Colon (tissue), 2 donors: ENCODE data around the gene LRRN2.

ENCODE experiments used
- FAIRE-seq: peaks from 2 replicates; lab custom pipeline; 2012; peaks lifted over from hg19 to GRCh38; lab: Jason Lieb, UNC
- donor health status: control.
- donor health status: control.

Gene LRRN2

GRCh38 chr1:204662530-204662929 is 23.0 kb downstream of the LRRN2 start:
- no peak for FAIRE-seq

- no peak for FAIRE-seq
Measured at GRCh38 chr1:204660509-204660908, 25.0 kb downstream of the LRRN2 start.

GRCh38 chr1:204659056-204659455 is 26.5 kb downstream of the LRRN2 start:
- no peak for FAIRE-seq

DNA sequence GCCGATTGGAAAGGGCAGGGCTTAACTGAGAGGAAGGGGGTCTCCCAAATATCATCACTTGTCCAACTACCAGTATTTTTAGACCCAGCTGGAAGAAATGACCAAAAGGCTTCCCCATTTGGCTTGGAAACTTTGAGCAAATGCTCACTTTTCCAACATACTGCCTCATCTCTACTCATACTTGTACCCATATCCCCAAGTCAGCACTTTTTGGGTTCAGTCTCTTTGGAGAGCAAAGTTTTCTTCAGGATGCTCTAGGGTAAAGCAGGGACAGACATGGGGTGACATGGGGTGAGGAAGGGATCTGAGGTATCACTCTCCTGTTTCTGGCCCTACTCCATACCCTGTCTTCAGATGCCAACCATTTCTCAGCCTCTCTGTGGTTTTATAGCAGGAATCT is 27.2 kb downstream of the LRRN2 start:
- no peak for FAIRE-seq

GRCh38 chr1:204653590-204654340 is 31.8 kb downstream of the LRRN2 start:
- no peak for FAIRE-seq

- no peak for FAIRE-seq
Measured at GRCh38 chr1:204652497-204652896, 33.0 kb downstream of the LRRN2 start.

- no peak for FAIRE-seq
Measured at GRCh38 chr1:204651843-204652421, 33.6 kb downstream of the LRRN2 start.

DNA sequence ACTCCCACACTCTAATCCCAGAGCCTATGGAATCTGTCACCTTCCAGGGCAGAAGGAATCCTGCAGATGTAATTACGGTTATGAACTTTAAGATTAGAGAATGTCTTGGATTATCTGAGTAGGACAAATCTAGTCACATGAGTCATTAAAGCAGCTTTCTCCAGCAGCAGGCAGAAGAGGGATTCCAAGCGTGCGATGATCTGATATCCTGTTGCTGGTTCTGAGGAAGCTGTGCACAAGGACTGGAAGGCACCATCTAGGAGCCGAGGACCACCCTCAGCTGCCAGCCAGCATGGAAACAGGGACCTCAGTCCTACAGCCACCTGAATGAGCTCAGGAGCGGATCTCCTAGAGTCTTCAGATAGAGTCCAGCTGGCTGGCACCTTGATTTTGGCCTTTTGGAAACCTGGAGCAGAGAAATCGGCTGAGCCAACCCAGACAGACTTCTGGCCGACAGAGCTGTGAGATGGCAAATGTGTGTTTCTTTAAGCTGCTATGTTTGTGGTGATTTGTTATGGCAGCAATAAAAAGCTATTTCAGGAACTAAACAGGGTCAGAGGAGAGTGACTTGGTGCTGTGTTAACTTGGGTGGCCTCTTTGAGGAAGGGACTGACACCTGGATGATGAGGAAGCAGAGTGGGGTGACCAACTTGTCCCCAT is 34.5 kb downstream of the LRRN2 start:
- FAIRE-seq = no peak

- no peak for FAIRE-seq
Measured at GRCh38 chr1:204649721-204650521, 35.6 kb downstream of the LRRN2 start.

- FAIRE-seq = no peak
Measured at GRCh38 chr1:204648576-204648975, 37.0 kb downstream of the LRRN2 start.

GRCh38 chr1:204647805-204648153 is 37.8 kb downstream of the LRRN2 start:
- no peak for FAIRE-seq

- no peak for FAIRE-seq
Measured at GRCh38 chr1:204647114-204647804, 38.3 kb downstream of the LRRN2 start.

GRCh38 chr1:204645666-204646065 is 39.9 kb downstream of the LRRN2 start:
- no peak for FAIRE-seq

- no peak for FAIRE-seq
Measured at GRCh38 chr1:204645251-204645650, 40.3 kb downstream of the LRRN2 start.

- FAIRE-seq = no peak
Measured at GRCh38 chr1:204643503-204643902, 42.0 kb downstream of the LRRN2 start.

GRCh38 chr1:204641936-204642335 is 43.6 kb downstream of the LRRN2 start:
- no peak for FAIRE-seq

DNA sequence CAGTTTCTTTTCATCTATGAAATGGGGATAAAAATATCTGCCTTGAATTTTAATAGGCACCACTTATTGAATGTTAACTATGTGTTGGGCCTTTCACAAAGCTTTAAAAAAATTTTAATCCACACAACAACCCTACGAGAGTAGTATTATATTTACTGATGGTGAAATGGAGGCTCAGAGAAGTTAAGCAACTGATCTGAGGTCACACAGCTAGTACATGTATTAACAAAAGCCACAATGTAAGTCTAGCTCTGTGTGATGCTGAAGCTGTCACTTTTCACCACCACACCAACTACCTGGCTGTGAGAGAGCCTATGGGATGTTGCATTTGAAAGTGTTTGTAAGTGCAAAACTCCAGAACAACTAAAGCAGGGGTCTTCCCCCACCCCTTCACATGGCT is 44.1 kb downstream of the LRRN2 start:
- FAIRE-seq = no peak

GRCh38 chr1:204640578-204640977 is 45.0 kb downstream of the LRRN2 start:
- no peak for FAIRE-seq

- no peak for FAIRE-seq
Measured at GRCh38 chr1:204634260-204634910, 51.2 kb downstream of the LRRN2 start.

- FAIRE-seq = no peak
Measured at GRCh38 chr1:204633665-204634064, 51.9 kb downstream of the LRRN2 start.

- FAIRE-seq = no peak
Measured at GRCh38 chr1:204630132-204630905, 55.2 kb downstream of the LRRN2 start.
